ENCODE results near the gene PGS1.
A peak's percentile ranks its signal among the peaks of the same experiment; 100 is the strongest.

The PGS1 gene

GRCh38 chr17:78406920-78407319, 28.5 kb downstream of the PGS1 start:
- DNase-seq, result no peak

GRCh38 chr17:78407387-78408000, 29.0 kb downstream of the PGS1 start:
- DNase-seq, result no peak

GRCh38 chr17:78408476-78409050, 30.1 kb downstream of the PGS1 start:
- no peak for DNase-seq

GRCh38 chr17:78409191-78409928, 30.9 kb downstream of the PGS1 start:
- DNase-seq, result peak in 1 of 56 donors; percentile 20

- no peak for DNase-seq
Observed at GRCh38 chr17:78411241-78411857, 32.9 kb downstream of the PGS1 start.

GRCh38 chr17:78412403-78412802, 34.0 kb downstream of the PGS1 start:
- no peak for DNase-seq

- DNase-seq, result no peak
Observed at GRCh38 chr17:78414178-78415162, 36.0 kb downstream of the PGS1 start.

- peak in 1 of 56 donors; percentile 47 for DNase-seq
Observed at GRCh38 chr17:78415821-78416711, 37.6 kb downstream of the PGS1 start.

GRCh38 chr17:78416791-78417530, 38.5 kb downstream of the PGS1 start:
- DNase-seq, result peak in 1 of 56 donors; percentile 38

GRCh38 chr17:78417531-78417909, 39.1 kb downstream of the PGS1 start:
- no peak for DNase-seq

GRCh38 chr17:78418326-78419026, 40.0 kb downstream of the PGS1 start:
- DNase-seq, result no peak

- no peak for DNase-seq
Observed at GRCh38 chr17:78419970-78420815, 41.7 kb downstream of the PGS1 start.

- no peak for DNase-seq
Observed at GRCh38 chr17:78421084-78421533, 42.7 kb downstream of the PGS1 start.

- peak in 48 of 56 donors; percentile 4 to 74 (median 41) for DNase-seq
Observed at GRCh38 chr17:78421534-78422266, 43.3 kb downstream of the PGS1 start.

GRCh38 chr17:78422267-78422605, 43.8 kb downstream of the PGS1 start:
- DNase-seq, result no peak

GRCh38 chr17:78422872-78423588, 44.6 kb downstream of the PGS1 start:
- DNase-seq, result no peak

Data from amygdala (tissue), 56 donors.